Measurements from ENCODE around the gene NTRK3. TPM values are rescaled to one million over a fixed set of nuclear protein-coding genes. Genes with fewer than 3 reads are reported as not detected.

NTRK3 gene
- total RNA-seq, 1 experiment from 2014 or later, result not detected

GRCh38 chr15:87945246-87945645 is 311.3 kb downstream of the NTRK3 start:
- ChIA-PET CTCF (interaction anchor here (0.6 kb wide), 1 partner anchor 394 kb away, joined by 3 read pairs; no protein-coding TSS in a partner anchor), POLR2A (no interaction called here)
- no peak for DNase-seq (ENCODE audit: unreplicated experiment)
- Mint-ChIP-seq H3K4me3 (ENCODE audit: unreplicated experiment) (no peak overlapping the region), H3K4me1 (ENCODE audit: insufficient read depth, unreplicated experiment) (no peaks in the 10 kb centered on the region), H3K27me3 (ENCODE audit: insufficient read depth, unreplicated experiment) (no peaks in the 10 kb centered on the region), H3K9me3 (ENCODE audit: unreplicated experiment) (peaks cover 20% of the 10 kb centered on the region), H3K36me3 (ENCODE audit: insufficient read depth, unreplicated experiment) (no peaks in the 10 kb centered on the region), H3K27ac (ENCODE audit: low read depth, unreplicated experiment) (no peak overlapping the region)
- no peak for TF ChIP-seq CTCF (IDR thresholded peaks at IDR 0.05; ENCODE audit: unreplicated experiment)
- no TSS peak for BruUV-seq (replicated peaks)
- intact Hi-C loops (cut with micrococcal nuclease), result no loop called here

- CTCF ChIA-PET, result no interaction called here
- Mint-ChIP-seq H3K4me1 (ENCODE audit: insufficient read depth, unreplicated experiment) (no peaks in the 10 kb centered on the region), H3K27me3 (ENCODE audit: insufficient read depth, unreplicated experiment) (no peaks in the 10 kb centered on the region), H3K36me3 (ENCODE audit: insufficient read depth, unreplicated experiment) (no peaks in the 10 kb centered on the region), H3K4me3 (ENCODE audit: unreplicated experiment) (no peak overlapping the region), H3K9me3 (ENCODE audit: unreplicated experiment) (peaks cover 15% of the 10 kb centered on the region), H3K27ac (ENCODE audit: low read depth, unreplicated experiment) (no peak overlapping the region)
- TF ChIP-seq CTCF (IDR thresholded peaks at IDR 0.05; ENCODE audit: unreplicated experiment), result no peak
- DNase-seq (ENCODE audit: unreplicated experiment), result no peak
- BruUV-seq (replicated peaks), result no TSS peak
- intact Hi-C loops (cut with micrococcal nuclease), result no loop called here
- POLR2A ChIA-PET, result no interaction called here
These were observed 311.8 kb downstream of the NTRK3 start for GRCh38 chr15:87944691-87945090.

- ChIA-PET POLR2A (no interaction called here), CTCF (no interaction called here)
- Mint-ChIP-seq H3K4me1 (ENCODE audit: insufficient read depth, unreplicated experiment) (no peaks in the 10 kb centered on the region), H3K4me3 (ENCODE audit: unreplicated experiment) (no peak overlapping the region), H3K9me3 (ENCODE audit: unreplicated experiment) (peaks cover 15% of the 10 kb centered on the region), H3K27ac (ENCODE audit: low read depth, unreplicated experiment) (no peak overlapping the region), H3K36me3 (ENCODE audit: insufficient read depth, unreplicated experiment) (no peaks in the 10 kb centered on the region), H3K27me3 (ENCODE audit: insufficient read depth, unreplicated experiment) (no peaks in the 10 kb centered on the region)
- no peak for DNase-seq (ENCODE audit: unreplicated experiment)
- no TSS peak for BruUV-seq (replicated peaks)
- intact Hi-C loops (cut with micrococcal nuclease), result no loop called here
- no peak for TF ChIP-seq CTCF (IDR thresholded peaks at IDR 0.05; ENCODE audit: unreplicated experiment)
These were observed 312.5 kb downstream of the NTRK3 start for GRCh38 chr15:87944050-87944449.

GRCh38 chr15:87943626-87944025 is 312.9 kb downstream of the NTRK3 start:
- no TSS peak for BruUV-seq (replicated peaks)
- peaks cover 15% of the 10 kb centered on the region for H3K9me3 Mint-ChIP-seq (ENCODE audit: unreplicated experiment)
- H3K4me3 Mint-ChIP-seq (ENCODE audit: unreplicated experiment), result no peak overlapping the region
- DNase-seq (ENCODE audit: unreplicated experiment), result no peak
- no peaks in the 10 kb centered on the region for H3K27me3 Mint-ChIP-seq (ENCODE audit: insufficient read depth, unreplicated experiment)
- no peak for TF ChIP-seq CTCF (IDR thresholded peaks at IDR 0.05; ENCODE audit: unreplicated experiment)
- intact Hi-C loops (cut with micrococcal nuclease), result no loop called here
- H3K4me1 Mint-ChIP-seq (ENCODE audit: insufficient read depth, unreplicated experiment), result no peaks in the 10 kb centered on the region
- ChIA-PET CTCF (no interaction called here), POLR2A (no interaction called here)
- H3K27ac Mint-ChIP-seq (ENCODE audit: low read depth, unreplicated experiment), result no peak overlapping the region
- H3K36me3 Mint-ChIP-seq (ENCODE audit: insufficient read depth, unreplicated experiment), result no peaks in the 10 kb centered on the region

Measured in MCF 10A (cell line).